GM12878 (cell line): ENCODE results near the gene GP9. TPM values are rescaled to one million over a fixed set of nuclear protein-coding genes. Genes with fewer than 3 reads are reported as not detected.

Experiments used
- ATAC-seq: fragments of 200-7000 bp; cut with Tn5 transposase; 3 replicates; pipeline ENCODE4 v1.9.1; 2020; ENCODE audit warnings: mild to moderate bottlenecking, moderate library complexity
- BruUV-seq: library from RNA; stranded (reverse); fragments of 400-500 nt; replicated peaks from 2 replicates; lab custom pipeline; 2021; lab: Mats Ljungman, UMichigan
- CTCF ChIA-PET: fragments of 300-600 bp; sonication (Branson Sonifier 250); formaldehyde crosslinking; extraction: SDS; loops from one replicate; lab custom pipeline; 2021; ENCODE audit warnings: inconsistent platforms; lab: Yijun Ruan, JAX
- POLR2A ChIA-PET: fragments of 350-600 bp; formaldehyde crosslinking; extraction: SDS; loops from one replicate; lab custom pipeline; 2021; ENCODE audit warnings: inconsistent platforms; lab: Charles Lee
- RAD21 ChIA-PET: fragments of 300-600 bp; sonication (Branson Sonifier 250); formaldehyde crosslinking; loops from one replicate; lab custom pipeline; 2023; ENCODE audit warnings: antibody characterized with exemption; ENCODE audit not compliant: unreplicated experiment; lab: Charles Lee
- SMC1A ChIA-PET: fragments of 300-600 bp; sonication (Branson Sonifier 250); formaldehyde crosslinking; loops from one replicate; lab custom pipeline; 2023; ENCODE audit not compliant: unreplicated experiment, uncharacterized antibody; lab: Charles Lee
- DNase-seq: peaks from one replicate; pipeline ENCODE4 v3.0.0-alpha.2; 2011; ENCODE audit warnings: low read depth, low spot score
- FAIRE-seq: peaks from 3 replicates; lab custom pipeline; 2011; peaks lifted over from hg19 to GRCh38; lab: Jason Lieb, UNC
- H2AFZ ChIP-seq: 2 replicates; pipeline ENCODE4 v1.6.0; 2011; ENCODE audit warnings: low read depth, low read length, control low read depth; ENCODE audit not compliant: control insufficient read depth
- H3K27ac ChIP-seq: 2 replicates; pipeline ENCODE4 v1.5.1; 2011; ENCODE audit warnings: control low read depth; ENCODE audit not compliant: control insufficient read depth, insufficient read depth
- H3K27me3 ChIP-seq, 2 experiments: replicated peaks in 1 of 2; 2 replicates each; pipeline versions ENCODE4 v1.6.0 to v1.6.1; 2011; ENCODE audit warnings: low read length in 1 of 2; ENCODE audit not compliant: control insufficient read depth in 2 of 2, insufficient read depth in 2 of 2
- H3K36me3 ChIP-seq, 2 experiments: 2 replicates each; pipeline ENCODE4 v1.5.1; 2011; ENCODE audit warnings: low read length in 1 of 2; ENCODE audit not compliant: control insufficient read depth in 2 of 2, insufficient read depth in 2 of 2
- H3K4me1 ChIP-seq: 2 replicates; pipeline ENCODE4 v1.6.1; 2011; ENCODE audit warnings: mild to moderate bottlenecking, low read length, moderate library complexity, mixed read lengths; ENCODE audit not compliant: control insufficient read depth, insufficient read depth
- H3K4me2 ChIP-seq: 2 replicates; pipeline ENCODE4 v1.6.0; 2011; ENCODE audit warnings: control low read depth; ENCODE audit not compliant: control insufficient read depth, insufficient read depth
- H3K4me3 ChIP-seq: fragments of 200-600 bp; sonication (generic); 2 replicates; pipeline ENCODE4 v1.5.1; 2016
- H3K79me2 ChIP-seq: 2 replicates; pipeline ENCODE4 v1.6.0; 2011; ENCODE audit warnings: low read length; ENCODE audit not compliant: control insufficient read depth, insufficient read depth
- H3K9ac ChIP-seq: 2 replicates; pipeline ENCODE4 v1.8.0; 2011; ENCODE audit warnings: low read length, control low read depth, mixed read lengths; ENCODE audit not compliant: control insufficient read depth, insufficient read depth
- H3K9me3 ChIP-seq: replicated peaks from 3 replicates; pipeline ENCODE4 v1.5.1; 2011; ENCODE audit warnings: mild to moderate bottlenecking, low read length; ENCODE audit not compliant: control insufficient read depth, insufficient read depth
- H4K20me1 ChIP-seq: 2 replicates; pipeline ENCODE4 v1.6.0; 2011; ENCODE audit not compliant: control insufficient read depth, insufficient read depth
- CREM ChIP-seq: IDR thresholded peaks from 2 replicates; pipeline ENCODE4 v1.6.1; 2014; ENCODE audit warnings: antibody characterized with exemption, low read depth
- JUND ChIP-seq: IDR thresholded peaks from 2 replicates; pipeline ENCODE4 v1.6.1; 2012; ENCODE audit warnings: low read depth, mild to moderate bottlenecking, low read length, improper control_type of control experiment, moderate library complexity
- MEF2B ChIP-seq: fragments of 450-650 bp; IDR thresholded peaks from 2 replicates; pipeline ENCODE4 v1.6.1; 2018; ENCODE audit warnings: mild to moderate bottlenecking, moderate library complexity; ENCODE audit not compliant: partially characterized antibody, poor library complexity, severe bottlenecking
- RAD21 ChIP-seq: IDR thresholded peaks from 2 replicates; pipeline ENCODE4 v1.6.1; 2011; ENCODE audit warnings: mild to moderate bottlenecking, low read depth, low read length, moderate library complexity; ENCODE audit not compliant: insufficient read depth
- SRF ChIP-seq, 2 experiments: IDR thresholded peaks; 2 replicates each; pipeline ENCODE4 v1.6.1; 2011; ENCODE audit warnings: low read depth in 2 of 2, low read length in 2 of 2, mild to moderate bottlenecking in 1 of 2, moderate library complexity in 1 of 2
- STAT3 ChIP-seq: IDR thresholded peaks from 2 replicates; pipeline ENCODE4 v1.6.1; 2011; ENCODE audit warnings: low read depth, low read length, improper control_type of control experiment
- ZNF217 ChIP-seq: fragments of 450-650 bp; IDR thresholded peaks from 2 replicates; pipeline ENCODE4 v1.6.1; 2017; ENCODE audit warnings: antibody characterized with exemption, mild to moderate bottlenecking
- ZNF24 ChIP-seq: fragments of 450-650 bp; IDR thresholded peaks from 2 replicates; pipeline ENCODE4 v1.6.1; 2017; ENCODE audit warnings: antibody characterized with exemption, mild to moderate bottlenecking
- WGBS: methylation state at CpG from one replicate; pipeline ENCODE4 v1.1.6; 2016; ENCODE audit warnings: low lambda C conversion rate; ENCODE audit not compliant: insufficient replicate concordance, insufficient coverage; ENCODE audit errors: missing lambda C conversion rate; 5-methylcytosine and 5-hydroxymethylcytosine counted together
- in situ Hi-C: fragments of 300-500 bp; cut with MboI; formaldehyde crosslinking; loops from 9 replicates; pipeline ENCODE4 v1.14.3; 2018; ENCODE audit warnings: mixed read lengths
- intact Hi-C: fragments of 100-400 bp; cut with micrococcal nuclease; formaldehyde crosslinking; loops from one replicate; pipeline ENCODE4 v1.14.2; 2022; ENCODE audit not compliant: unreplicated experiment
- polyA plus RNA-seq, 11 experiments: library from polyadenylated mRNA; depleted of rRNA in 4 of 11; unstranded in 6 of 11; stranded (reverse) in 5 of 11; fragments of >200 nt; fragmentation: Nextera tagmentation in 4 of 11; fragmentation: Illumina TruSeq in 1 of 11; extraction: Ambion mirVana in 4 of 11; extraction: Trizol in 1 of 11; gene quantifications; 1 replicate in 1 of 11; 2 replicates in 10 of 11; pipeline versions ENCODE4 v1.2.1 to v1.2.3, GENCODE V29; 2011 to 2016; ENCODE audit warnings: inconsistent platforms in 2 of 11, missing spikeins in 2 of 11, low read depth in 1 of 11
- total RNA-seq, 4 experiments: library from RNA; depleted of rRNA in 3 of 4; stranded (reverse); fragments of >200 nt in 3 of 4; fragmentation: Illumina TruSeq in 1 of 4; extraction: Trizol in 1 of 4; gene quantifications; 2 replicates each; pipeline versions ENCODE4 v1.2.1 to v1.2.3, GENCODE V29; 2013 to 2021
- TF ChIP-seq, protein P1 (sequence below): IDR thresholded peaks from 2 replicates; pipeline ENCODE4 v1.6.1; 2011; ENCODE audit warnings: mild to moderate bottlenecking, low read depth, low read length, moderate library complexity; ENCODE audit not compliant: insufficient replicate concordance
- TF ChIP-seq, protein P2 (sequence below): fragments of 450-650 bp; formaldehyde crosslinking; IDR thresholded peaks from 2 replicates; pipeline ENCODE4 v1.4.0; 2020; ENCODE audit warnings: mild to moderate bottlenecking, moderate library complexity

GP9 gene
- total and polyA plus RNA-seq, 10 of the 15 experiments (the other 5 are each of a cell fraction or from before 2014, with no cell fraction given), result 0.15 TPM; not detected in 9

DNA sequence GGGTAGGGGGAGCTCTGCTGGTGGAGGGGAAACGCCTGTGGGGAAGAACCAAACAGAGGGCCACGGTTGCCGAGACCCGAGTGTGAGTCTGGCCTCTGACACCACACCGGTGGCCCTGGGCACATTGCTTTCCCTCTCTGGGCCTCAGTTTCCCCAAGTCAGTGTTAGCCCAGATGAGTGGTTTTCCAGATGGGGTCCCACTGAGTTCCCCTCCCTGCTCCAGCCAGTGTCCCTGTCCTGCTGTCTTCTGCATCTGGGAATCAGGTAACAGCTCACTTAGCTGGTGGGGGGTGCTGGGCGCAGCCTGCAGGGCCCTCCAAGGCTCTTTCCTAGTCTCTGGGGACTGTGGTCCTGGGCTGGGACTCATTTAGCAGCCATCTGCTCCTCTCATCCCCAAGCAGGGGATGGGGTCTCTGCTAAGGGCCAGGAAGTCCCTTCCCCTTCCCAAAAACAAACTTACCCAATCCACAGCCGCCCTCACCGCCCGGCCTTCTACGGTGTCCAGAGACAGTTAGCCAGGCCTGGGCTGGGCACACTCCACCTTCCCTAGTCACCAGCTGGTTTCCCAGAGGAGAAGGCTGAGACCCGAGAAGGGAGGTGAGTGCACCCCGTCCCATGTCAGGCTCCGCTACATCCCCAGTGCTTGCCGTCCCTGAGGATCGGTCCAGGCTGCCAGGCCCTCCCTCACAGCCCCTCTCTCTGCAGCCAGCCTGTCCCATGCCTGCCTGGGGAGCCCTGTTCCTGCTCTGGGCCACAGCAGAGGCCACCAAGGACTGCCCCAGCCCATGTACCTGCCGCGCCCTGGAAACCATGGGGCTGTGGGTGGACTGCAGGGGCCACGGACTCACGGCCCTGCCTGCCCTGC, 676 bp downstream of the GP9 start (continued):
- TF ChIP-seq, protein P1, sequence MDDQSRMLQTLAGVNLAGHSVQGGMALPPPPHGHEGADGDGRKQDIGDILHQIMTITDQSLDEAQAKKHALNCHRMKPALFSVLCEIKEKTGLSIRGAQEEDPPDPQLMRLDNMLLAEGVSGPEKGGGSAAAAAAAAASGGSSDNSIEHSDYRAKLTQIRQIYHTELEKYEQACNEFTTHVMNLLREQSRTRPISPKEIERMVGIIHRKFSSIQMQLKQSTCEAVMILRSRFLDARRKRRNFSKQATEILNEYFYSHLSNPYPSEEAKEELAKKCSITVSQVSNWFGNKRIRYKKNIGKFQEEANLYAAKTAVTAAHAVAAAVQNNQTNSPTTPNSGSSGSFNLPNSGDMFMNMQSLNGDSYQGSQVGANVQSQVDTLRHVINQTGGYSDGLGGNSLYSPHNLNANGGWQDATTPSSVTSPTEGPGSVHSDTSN, result no peak

- POLR2A ChIA-PET, result interaction anchor here (0.6 kb wide), 1 partner anchor 74 kb away, joined by 3 read pairs; no protein-coding TSS in a partner anchor
These were observed 1.6 kb downstream of the GP9 start for GRCh38 chr3:129061888-129062834.

More at GRCh38 chr3:129061888-129062834, 1.6 kb downstream of the GP9 start:
- no peak overlapping the region for H3K9ac ChIP-seq
- SMC1A ChIA-PET, result no interaction called here
- CTCF ChIA-PET, result interaction anchor here (0.7 to 1.0 kb wide), 3 partner anchors 9 to 184 kb away, joined by 3 to 4 read pairs (median 3); no protein-coding TSS in a partner anchor
- H2AFZ ChIP-seq, result no peak overlapping the region
- in situ Hi-C loops, result no loop called here
- RAD21 ChIA-PET, result interaction anchor here (0.6 kb wide), 1 partner anchor 253 kb away, joined by 3 read pairs; no protein-coding TSS in a partner anchor
- H3K36me3 ChIP-seq, result no peaks in the 10 kb centered on the region
- no peaks in the 10 kb centered on the region; a peak in 2 of 4 replicates for H3K27me3 ChIP-seq
- 0 out of 2 replicates have a peak, but pooled peaks cover 3% of the 10 kb centered on the region for H3K4me1 ChIP-seq
- FAIRE-seq (no peak), DNase-seq (no peak), ATAC-seq (no peak)
- H3K9me3 ChIP-seq, result no peaks in the 10 kb centered on the region
- no peaks in the 10 kb centered on the region for H4K20me1 ChIP-seq
- BruUV-seq, result no TSS peak
- TF ChIP-seq SRF (IDR thresholded peaks at IDR 0.05; ENCODE audit: low read depth in 2 of 2, low read length in 2 of 2) (no peak), MEF2B (no peak), RAD21 (no peak), STAT3 (no peak), JUND (no peak), ZNF217 (no peak), ZNF24 (no peak), CREM (no peak)
- TF ChIP-seq, protein P2, sequence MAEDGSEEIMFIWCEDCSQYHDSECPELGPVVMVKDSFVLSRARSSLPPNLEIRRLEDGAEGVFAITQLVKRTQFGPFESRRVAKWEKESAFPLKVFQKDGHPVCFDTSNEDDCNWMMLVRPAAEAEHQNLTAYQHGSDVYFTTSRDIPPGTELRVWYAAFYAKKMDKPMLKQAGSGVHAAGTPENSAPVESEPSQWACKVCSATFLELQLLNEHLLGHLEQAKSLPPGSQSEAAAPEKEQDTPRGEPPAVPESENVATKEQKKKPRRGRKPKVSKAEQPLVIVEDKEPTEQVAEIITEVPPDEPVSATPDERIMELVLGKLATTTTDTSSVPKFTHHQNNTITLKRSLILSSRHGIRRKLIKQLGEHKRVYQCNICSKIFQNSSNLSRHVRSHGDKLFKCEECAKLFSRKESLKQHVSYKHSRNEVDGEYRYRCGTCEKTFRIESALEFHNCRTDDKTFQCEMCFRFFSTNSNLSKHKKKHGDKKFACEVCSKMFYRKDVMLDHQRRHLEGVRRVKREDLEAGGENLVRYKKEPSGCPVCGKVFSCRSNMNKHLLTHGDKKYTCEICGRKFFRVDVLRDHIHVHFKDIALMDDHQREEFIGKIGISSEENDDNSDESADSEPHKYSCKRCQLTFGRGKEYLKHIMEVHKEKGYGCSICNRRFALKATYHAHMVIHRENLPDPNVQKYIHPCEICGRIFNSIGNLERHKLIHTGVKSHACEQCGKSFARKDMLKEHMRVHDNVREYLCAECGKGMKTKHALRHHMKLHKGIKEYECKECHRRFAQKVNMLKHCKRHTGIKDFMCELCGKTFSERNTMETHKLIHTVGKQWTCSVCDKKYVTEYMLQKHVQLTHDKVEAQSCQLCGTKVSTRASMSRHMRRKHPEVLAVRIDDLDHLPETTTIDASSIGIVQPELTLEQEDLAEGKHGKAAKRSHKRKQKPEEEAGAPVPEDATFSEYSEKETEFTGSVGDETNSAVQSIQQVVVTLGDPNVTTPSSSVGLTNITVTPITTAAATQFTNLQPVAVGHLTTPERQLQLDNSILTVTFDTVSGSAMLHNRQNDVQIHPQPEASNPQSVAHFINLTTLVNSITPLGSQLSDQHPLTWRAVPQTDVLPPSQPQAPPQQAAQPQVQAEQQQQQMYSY (CRISPR knock-in tag), result no peak
- no peaks in the 10 kb centered on the region for H3K79me2 ChIP-seq
- no peak overlapping the region for H3K27ac ChIP-seq
- H3K4me3 ChIP-seq, result no peak overlapping the region
- 54% methylated on average over 30 of the region's 32 CpGs for WGBS
- intact Hi-C loops, result no loop called here
- no peak overlapping the region for H3K4me2 ChIP-seq
